ENCODE data around the gene PACC1. TPM values are rescaled to one million over a fixed set of nuclear protein-coding genes. Genes with fewer than 3 reads are reported as not detected.

The PACC1 gene
- total and polyA plus RNA-seq, 10 donors = 6.5 to 12.8 (median 8.5) TPM

DNA sequence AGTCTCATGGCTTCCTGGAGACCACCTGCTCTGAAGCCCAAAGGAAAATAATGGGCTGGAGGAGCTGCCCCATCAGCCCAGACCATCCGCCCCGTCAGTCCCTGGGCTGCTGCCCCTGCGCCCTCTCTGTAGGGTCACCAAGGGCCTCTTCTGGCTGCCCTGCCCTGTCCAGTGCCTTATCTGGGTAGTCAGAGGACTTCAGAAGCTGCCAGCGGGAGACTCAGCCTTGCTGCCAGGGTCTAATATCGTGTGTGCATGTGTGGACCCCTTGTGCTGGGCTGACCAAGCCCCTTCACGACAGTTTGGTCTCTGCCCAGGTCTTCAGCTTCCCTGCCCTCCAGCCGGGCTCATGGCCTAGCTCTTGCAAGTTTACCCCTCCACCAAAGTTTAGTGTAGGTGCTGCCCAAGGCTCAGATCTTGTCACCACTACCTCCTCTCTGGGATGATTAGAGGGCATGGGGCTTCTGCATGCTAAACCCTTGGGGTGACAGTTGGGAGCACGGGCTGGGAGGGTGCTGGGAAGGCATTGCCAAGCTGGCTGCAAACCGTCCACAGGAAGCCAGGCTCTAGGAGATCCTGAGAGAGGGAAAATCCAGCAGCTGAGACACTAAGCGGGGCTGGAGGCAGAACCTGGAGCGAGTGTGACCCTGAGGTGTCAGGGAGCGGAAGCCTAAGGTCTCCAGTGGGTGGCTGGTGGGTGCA, 38.6 kb upstream of the PACC1 start:
- Histone ChIP-seq H3K27ac (no peak overlapping the region), H3K9me3 (peaks cover 0 to 6% (median 0%) of the 10 kb centered on the region in 8 donors), H3K4me3 (no peak overlapping the region), H3K36me3 (no peaks in the 10 kb centered on the region), H3K4me1 (peaks cover 0 to 28% (median 8%) of the 10 kb centered on the region in 6 donors), H3K27me3 (replicated peaks in 1 of 7) (no peaks in the 10 kb centered on the region)
- no peak for TF ChIP-seq POLR2AphosphoS5 (IDR thresholded peaks at IDR 0.05)
- TF ChIP-seq, protein P1, sequence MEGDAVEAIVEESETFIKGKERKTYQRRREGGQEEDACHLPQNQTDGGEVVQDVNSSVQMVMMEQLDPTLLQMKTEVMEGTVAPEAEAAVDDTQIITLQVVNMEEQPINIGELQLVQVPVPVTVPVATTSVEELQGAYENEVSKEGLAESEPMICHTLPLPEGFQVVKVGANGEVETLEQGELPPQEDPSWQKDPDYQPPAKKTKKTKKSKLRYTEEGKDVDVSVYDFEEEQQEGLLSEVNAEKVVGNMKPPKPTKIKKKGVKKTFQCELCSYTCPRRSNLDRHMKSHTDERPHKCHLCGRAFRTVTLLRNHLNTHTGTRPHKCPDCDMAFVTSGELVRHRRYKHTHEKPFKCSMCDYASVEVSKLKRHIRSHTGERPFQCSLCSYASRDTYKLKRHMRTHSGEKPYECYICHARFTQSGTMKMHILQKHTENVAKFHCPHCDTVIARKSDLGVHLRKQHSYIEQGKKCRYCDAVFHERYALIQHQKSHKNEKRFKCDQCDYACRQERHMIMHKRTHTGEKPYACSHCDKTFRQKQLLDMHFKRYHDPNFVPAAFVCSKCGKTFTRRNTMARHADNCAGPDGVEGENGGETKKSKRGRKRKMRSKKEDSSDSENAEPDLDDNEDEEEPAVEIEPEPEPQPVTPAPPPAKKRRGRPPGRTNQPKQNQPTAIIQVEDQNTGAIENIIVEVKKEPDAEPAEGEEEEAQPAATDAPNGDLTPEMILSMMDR (IDR thresholded peaks at IDR 0.05 in 8 of 11, conservative IDR thresholded peaks at IDR 0.05 in 3 of 11) = no peak
- no peak for TF ChIP-seq POLR2A (IDR thresholded peaks at IDR 0.05)
- 64 to 76% (median 72%) methylated on average over 9 to 12 of the region's 12 CpGs for WGBS, 5 donors
- intact Hi-C loops (cut with DNase I; ENCODE audit: low total_unique reads) = loop anchor here (10.0 kb wide), 1 partner anchor 139 kb away; no protein-coding TSS in a partner anchor
- DNase-seq = peak; percentile 66

DNA sequence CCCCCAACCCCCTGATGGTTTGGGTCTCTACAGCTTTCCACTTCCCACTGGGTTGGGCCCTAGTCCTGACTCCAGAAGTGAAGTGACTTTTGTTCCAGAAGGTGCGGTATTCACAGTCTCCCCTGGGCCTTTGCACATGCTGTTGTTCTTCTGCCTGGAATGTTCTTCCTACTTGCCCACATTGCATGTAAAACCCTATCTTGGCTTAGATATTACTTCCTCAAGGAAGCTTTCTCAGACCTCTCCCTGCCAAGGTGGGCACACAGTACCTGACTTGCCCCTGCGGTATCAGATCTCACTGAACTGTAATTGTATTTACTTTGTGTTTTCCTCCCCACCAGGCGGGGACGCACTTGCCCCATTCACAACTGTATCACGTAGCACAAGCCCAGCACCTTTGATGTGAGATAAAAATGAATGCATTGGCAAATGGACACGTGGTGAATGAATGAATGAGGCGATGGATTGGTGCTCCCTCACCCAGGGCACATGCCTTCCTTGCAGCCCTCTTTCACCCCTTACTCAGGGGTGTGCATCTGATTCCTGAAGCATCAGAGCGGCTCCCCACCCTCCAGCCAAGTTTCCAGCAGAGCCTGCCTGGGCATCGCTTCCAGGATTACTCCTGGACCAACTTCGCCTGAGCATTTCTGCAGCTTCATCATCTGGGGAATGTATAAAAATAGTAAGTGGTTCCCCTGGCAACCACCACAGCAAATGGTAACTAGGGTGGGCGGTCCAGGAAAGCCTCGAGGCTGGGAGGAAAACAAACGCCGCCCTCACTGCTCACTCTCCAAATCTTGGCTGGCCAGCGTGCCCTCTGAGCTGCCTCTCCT, 37.9 kb upstream of the PACC1 start:
- H3K36me3 ChIP-seq = no peaks in the 10 kb centered on the region
- intact Hi-C loops (cut with DNase I; ENCODE audit: low total_unique reads) = loop anchor here (10.0 kb wide), 1 partner anchor 138 kb away; no protein-coding TSS in a partner anchor
- WGBS, 5 donors = 49 to 55% (median 50%) methylated on average over 15 of the region's 15 CpGs
- no peaks in the 10 kb centered on the region for H3K9me3 ChIP-seq
- TF ChIP-seq, protein P1 (IDR thresholded peaks at IDR 0.05 in 8 of 11, conservative IDR thresholded peaks at IDR 0.05 in 3 of 11) = no peak
- TF ChIP-seq POLR2AphosphoS5 (IDR thresholded peaks at IDR 0.05) (no peak), POLR2A (IDR thresholded peaks at IDR 0.05) (no peak)
- H3K27me3 ChIP-seq (replicated peaks in 1 of 7) = no peaks in the 10 kb centered on the region
- peak; percentile 37 for DNase-seq
- H3K27ac ChIP-seq = no peak overlapping the region
- no peak overlapping the region for H3K4me3 ChIP-seq
- peaks cover 0 to 28% (median 8%) of the 10 kb centered on the region in 6 donors for H3K4me1 ChIP-seq

DNA sequence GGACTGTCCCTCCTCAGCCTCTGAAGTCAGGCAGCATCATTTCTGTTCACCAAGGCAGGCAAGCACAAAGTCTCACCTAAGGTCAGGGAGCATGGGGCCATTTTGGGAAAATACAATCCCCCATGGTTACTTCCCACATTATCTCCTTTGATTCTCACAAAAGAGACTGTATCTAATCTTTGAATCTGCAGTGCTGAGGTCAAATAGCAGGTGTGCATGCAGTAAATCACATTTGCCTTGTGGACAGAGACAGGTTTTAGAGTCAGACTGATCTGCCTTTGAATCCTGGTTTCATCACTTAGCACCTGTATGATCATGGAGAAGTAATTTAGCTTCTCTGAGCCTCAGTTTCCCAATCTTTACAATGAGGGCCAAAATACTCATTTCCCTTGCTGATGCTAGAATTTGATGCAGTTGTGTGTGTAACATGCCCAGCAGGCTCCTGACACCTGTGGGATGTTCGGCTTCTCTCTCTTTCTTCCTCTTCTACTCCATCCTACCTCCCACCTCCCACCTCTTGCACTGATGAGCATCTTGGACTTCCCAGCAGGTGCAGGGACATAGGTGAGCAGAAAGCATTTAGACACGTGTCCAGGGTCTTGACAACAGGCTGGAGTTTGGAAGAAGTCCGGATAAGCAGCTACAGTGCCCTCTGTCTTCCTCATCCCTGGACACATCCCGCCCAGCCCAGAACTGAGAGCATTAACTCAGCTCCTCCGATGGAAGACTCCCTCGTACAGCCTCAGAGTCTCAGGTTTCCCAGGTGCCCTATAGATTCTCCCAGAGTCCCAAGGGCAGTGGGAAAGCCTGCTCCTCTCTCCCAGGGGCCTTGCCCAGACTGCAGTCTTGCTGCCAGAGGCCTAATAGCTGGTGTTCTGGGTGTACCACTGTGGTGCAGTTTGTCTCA, 37.0 kb upstream of the PACC1 start:
- Histone ChIP-seq H3K4me1 (peaks cover 0 to 28% (median 8%) of the 10 kb centered on the region in 6 donors), H3K27ac (no peak overlapping the region), H3K4me3 (no peak overlapping the region), H3K9me3 (no peaks in the 10 kb centered on the region), H3K36me3 (peaks cover 0 to 9% (median 0%) of the 10 kb centered on the region in 6 donors), H3K27me3 (replicated peaks in 1 of 7) (no peaks in the 10 kb centered on the region)
- intact Hi-C loops (cut with DNase I; ENCODE audit: low total_unique reads) = loop anchor here (10.0 kb wide), 1 partner anchor 137 kb away; no protein-coding TSS in a partner anchor
- WGBS, 5 donors = 87 to 95% (median 92%) methylated on average over 6 of the region's 6 CpGs
- TF ChIP-seq POLR2A (IDR thresholded peaks at IDR 0.05) (no peak), POLR2AphosphoS5 (IDR thresholded peaks at IDR 0.05) (no peak)
- TF ChIP-seq, protein P1 (IDR thresholded peaks at IDR 0.05 in 8 of 11, conservative IDR thresholded peaks at IDR 0.05 in 3 of 11) = no peak
- peak; percentile 53 for DNase-seq
